ENCODE measurements around the gene TBC1D12.

Gene TBC1D12

GRCh38 chr10:94407668-94408067 lies 5.3 kb downstream of the TBC1D12 start:
- no peak for DNase-seq (ENCODE audit: low spot score)

- DNase-seq (ENCODE audit: low spot score): no peak
Measured at GRCh38 chr10:94409021-94409657, 6.8 kb downstream of the TBC1D12 start.

- no peak for DNase-seq (ENCODE audit: low spot score)
Measured at GRCh38 chr10:94411304-94411703, 9.0 kb downstream of the TBC1D12 start.

GRCh38 chr10:94412449-94412848 lies 10.1 kb downstream of the TBC1D12 start:
- no peak for DNase-seq (ENCODE audit: low spot score)

GRCh38 chr10:94413361-94413760 lies 11.0 kb downstream of the TBC1D12 start:
- no peak for DNase-seq (ENCODE audit: low spot score)

- no peak for DNase-seq (ENCODE audit: low spot score)
Measured at GRCh38 chr10:94416896-94417295, 14.6 kb downstream of the TBC1D12 start.

- DNase-seq (ENCODE audit: low spot score): no peak
Measured at GRCh38 chr10:94417321-94417720, 15.0 kb downstream of the TBC1D12 start.

- no peak for DNase-seq (ENCODE audit: low spot score)
Measured at GRCh38 chr10:94420516-94420915, 18.2 kb downstream of the TBC1D12 start.

GRCh38 chr10:94420998-94421528 lies 18.7 kb downstream of the TBC1D12 start:
- no peak for DNase-seq (ENCODE audit: low spot score)

GRCh38 chr10:94423627-94424026 lies 21.3 kb downstream of the TBC1D12 start:
- no peak for DNase-seq (ENCODE audit: low spot score)

- DNase-seq (ENCODE audit: low spot score): no peak
Measured at GRCh38 chr10:94424714-94425337, 22.5 kb downstream of the TBC1D12 start.

- no peak for DNase-seq (ENCODE audit: low spot score)
Measured at GRCh38 chr10:94425942-94426341, 23.6 kb downstream of the TBC1D12 start.

- DNase-seq (ENCODE audit: low spot score): no peak
Measured at GRCh38 chr10:94427166-94427565, 24.8 kb downstream of the TBC1D12 start.

GRCh38 chr10:94428766-94429707 lies 26.7 kb downstream of the TBC1D12 start:
- no peak for DNase-seq (ENCODE audit: low spot score)

GRCh38 chr10:94430701-94431100 lies 28.4 kb downstream of the TBC1D12 start:
- DNase-seq (ENCODE audit: low spot score): no peak

- DNase-seq (ENCODE audit: low spot score): no peak
Measured at GRCh38 chr10:94432443-94432842, 30.1 kb downstream of the TBC1D12 start.

- peak; percentile 22 for DNase-seq (ENCODE audit: low spot score)
Measured at GRCh38 chr10:94439275-94439861, 37.0 kb downstream of the TBC1D12 start.

GRCh38 chr10:94440096-94440495 lies 37.8 kb downstream of the TBC1D12 start:
- no peak for DNase-seq (ENCODE audit: low spot score)

GRCh38 chr10:94443047-94443446 lies 40.7 kb downstream of the TBC1D12 start:
- DNase-seq (ENCODE audit: low spot score): no peak

- DNase-seq (ENCODE audit: low spot score): no peak
Measured at GRCh38 chr10:94443549-94443948, 41.2 kb downstream of the TBC1D12 start.

- DNase-seq (ENCODE audit: low spot score): no peak
Measured at GRCh38 chr10:94450782-94451181, 48.4 kb downstream of the TBC1D12 start.

- no peak for DNase-seq (ENCODE audit: low spot score)
Measured at GRCh38 chr10:94451883-94452519, 49.7 kb downstream of the TBC1D12 start.
